ENCODE data around the gene CHRM2.
"Not testable (repeated sequence)": the region's sequence is repeated elsewhere in the genome, so short reads cannot be mapped to it uniquely, and the experiment has no call there.

Gene CHRM2

DNA sequence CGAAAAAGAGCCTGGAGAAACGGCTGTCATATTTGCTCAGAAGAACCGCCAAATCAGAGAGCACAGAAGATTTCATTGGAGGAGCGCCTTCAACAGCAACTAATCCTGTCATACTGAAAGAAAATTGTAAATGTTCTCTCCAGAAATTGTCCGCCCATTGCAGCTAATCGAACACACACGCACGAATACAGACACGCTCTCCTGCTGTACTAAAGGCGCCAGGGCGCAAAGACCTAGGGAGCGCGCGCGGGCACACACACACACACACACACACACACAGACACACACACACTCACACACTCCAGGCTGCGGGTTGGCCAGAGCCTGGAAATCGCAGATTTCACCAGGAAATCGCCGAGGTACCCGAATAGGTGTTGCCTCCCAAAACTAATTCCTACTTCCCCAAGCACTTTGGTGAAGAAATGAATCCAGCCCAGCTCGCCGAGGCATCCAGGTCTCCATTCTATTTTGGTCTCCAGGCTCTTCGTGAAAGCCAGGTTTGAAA is at the start of gene CHRM2:
CHRM2 (plus strand) TSS at position 157 of the 505 bp plus-strand sequence. CDS start 146,214 bp downstream, outside the sequence.
- DNase-seq (ENCODE audit: low read depth) = peak; percentile 22

DNA sequence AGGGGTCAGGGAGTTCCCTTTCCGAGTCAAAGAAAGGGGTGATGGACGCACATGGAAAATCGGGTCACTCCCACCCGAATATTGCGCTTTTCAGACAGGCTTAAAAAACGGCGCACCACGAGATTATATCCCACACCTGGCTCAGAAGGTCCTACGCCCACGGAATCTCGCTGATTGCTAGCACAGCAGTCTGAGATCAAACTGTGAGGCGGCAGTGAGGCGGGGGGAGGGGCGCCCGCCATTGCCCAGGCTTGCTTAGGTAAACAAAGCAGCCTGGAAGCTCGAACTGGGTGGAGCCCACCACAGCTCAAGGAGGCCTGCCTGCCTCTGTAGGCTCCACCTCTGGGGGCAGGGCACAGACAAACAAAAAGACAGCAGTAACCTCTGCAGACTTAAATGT is 37.1 kb upstream of the CHRM2 start:
- DNase-seq (ENCODE audit: low read depth) = not testable (repeated sequence)

DNA sequence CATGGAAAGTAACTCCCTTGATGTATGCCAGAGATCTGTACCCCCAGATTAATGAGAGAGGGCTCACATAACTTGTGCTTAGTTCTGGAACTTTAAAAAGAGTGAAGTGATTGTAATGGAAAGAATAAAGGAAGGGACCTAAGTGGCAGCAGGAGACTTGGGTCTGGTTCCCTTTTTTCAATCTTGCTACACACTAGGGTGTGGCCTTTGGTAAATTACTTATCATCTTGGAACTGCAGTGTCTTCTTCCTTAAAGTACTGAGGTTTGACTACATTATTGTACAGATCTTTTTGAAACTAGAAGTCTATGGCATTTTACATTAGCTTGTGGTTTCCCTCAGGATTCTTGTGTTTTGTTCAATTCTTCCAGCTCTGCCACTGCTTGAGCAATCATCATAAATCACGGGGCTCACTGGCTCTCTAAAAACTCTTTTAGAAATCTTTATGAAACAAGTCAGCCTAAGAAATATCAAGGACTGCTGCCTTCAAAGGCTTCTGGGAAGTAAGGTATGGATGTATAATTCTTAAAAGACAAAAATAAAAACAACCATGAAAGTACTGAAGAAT is 22.5 kb upstream of the CHRM2 start:
- DNase-seq (ENCODE audit: low read depth) = peak; percentile 32

DNA sequence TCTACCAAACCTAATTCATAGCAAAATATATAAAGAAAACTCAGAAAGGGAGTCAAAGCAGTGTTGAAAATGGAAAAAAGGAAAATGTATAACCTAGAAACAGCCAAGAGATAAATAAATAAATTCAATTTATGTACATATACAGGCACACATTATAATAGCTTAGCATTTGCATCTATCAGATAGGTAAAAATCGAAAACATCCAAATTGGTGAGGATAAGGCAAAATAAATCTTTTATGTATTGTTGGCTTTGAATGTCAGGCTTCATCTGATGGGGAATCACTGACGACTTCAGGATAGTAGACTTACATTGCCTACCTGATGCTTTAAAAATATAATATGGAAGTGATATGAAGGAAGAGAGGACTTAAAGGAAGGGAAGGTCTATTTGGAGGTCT is 20.6 kb upstream of the CHRM2 start:
- DNase-seq (ENCODE audit: low read depth) = no peak

DNA sequence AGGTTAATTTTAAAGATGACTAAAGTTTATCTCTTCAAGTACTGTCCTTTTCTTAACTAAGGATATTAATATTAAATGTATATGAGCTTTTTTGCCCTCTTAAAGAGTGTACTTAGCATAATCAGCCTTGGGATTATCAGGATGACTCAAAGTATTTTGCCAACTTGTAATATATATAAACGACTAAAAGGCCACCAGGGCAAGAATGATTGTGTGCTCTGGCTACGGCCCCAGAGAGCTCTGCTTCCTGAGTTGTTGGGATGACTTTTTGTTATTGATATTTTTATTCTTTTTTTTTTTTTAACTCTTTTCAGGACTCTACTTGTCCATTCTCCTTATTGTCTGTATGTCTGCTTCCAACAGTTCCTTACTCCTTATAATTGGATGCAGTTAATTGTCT is 14.8 kb upstream of the CHRM2 start:
- no peak for DNase-seq (ENCODE audit: low read depth)

DNA sequence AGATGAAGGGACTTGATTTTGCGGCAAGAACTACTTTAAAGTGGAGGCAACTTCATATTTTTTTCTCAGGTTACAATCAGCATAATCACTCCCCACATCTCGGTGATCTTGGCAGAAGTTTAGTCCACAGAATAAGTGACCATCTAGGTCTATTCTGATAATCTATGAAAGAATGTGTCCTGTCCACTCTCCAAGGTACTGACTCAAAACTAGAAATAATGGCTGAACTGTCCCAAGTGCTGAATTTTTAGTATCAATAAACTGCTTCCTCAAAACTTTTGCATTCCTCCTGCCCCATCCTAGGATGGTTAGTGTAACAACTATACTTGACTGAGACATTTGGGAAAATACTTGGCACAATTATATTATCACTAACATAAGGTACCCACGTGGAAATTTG is 10.9 kb upstream of the CHRM2 start:
- DNase-seq (ENCODE audit: low read depth) = no peak

DNA sequence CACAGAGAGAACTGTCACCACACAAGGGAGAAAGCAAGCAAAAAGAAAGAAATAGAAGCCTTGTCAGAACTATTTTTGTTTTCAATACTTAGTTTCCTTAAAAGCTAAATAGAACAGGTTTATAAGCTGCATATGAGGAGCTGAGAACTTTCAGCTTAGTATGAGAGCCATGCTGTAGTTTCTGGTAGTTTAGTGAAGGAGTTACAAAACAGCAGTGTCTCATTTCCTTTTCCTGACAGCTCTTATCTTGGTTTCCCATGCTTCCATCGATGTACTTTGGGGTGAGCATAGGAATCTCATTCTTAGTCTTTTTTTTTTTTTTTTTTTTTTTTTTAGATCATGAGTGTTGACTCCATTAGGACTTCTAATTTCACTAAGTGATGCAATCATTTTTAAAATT is 8.6 kb upstream of the CHRM2 start:
- DNase-seq (ENCODE audit: low read depth) = no peak

DNA sequence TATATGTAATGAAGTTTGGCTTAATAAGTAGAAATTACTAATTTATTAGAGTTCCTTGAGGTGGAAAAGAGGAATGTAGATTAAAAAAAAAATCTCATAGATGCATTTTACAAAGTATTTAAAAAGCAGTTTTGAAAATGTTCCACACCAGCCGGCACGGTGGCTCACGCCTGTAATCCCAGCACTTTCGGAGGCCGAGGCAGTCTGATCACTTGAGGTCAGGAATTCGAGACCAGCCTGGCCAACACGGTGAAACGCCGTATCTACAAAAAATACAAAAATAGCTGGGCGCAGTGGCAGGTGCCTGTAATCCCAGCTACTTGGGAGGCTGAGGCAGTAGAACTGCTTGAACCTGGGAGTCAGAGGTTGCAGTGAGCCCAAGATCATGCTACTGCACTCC is 3.2 kb upstream of the CHRM2 start:
- no peak for DNase-seq (ENCODE audit: low read depth)

DNA sequence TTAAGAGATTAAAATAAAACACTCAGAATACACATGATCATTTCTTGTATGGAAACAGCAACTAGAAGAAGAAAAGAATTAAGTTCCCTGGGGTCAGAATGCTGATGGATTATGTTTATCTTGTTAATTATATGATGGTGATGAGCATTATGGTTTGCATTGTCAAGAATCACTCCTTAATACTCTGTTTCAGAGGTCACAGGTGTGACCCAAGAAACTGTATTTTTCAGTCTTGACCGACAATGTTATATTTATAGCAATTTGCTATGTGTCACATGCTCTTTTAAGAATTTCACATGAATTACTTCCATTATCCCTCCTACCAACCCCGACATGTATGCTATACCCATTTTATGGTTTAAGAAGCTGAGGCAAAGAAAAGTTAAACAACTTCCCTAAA is 2.7 kb upstream of the CHRM2 start:
- DNase-seq (ENCODE audit: low read depth) = no peak

DNA sequence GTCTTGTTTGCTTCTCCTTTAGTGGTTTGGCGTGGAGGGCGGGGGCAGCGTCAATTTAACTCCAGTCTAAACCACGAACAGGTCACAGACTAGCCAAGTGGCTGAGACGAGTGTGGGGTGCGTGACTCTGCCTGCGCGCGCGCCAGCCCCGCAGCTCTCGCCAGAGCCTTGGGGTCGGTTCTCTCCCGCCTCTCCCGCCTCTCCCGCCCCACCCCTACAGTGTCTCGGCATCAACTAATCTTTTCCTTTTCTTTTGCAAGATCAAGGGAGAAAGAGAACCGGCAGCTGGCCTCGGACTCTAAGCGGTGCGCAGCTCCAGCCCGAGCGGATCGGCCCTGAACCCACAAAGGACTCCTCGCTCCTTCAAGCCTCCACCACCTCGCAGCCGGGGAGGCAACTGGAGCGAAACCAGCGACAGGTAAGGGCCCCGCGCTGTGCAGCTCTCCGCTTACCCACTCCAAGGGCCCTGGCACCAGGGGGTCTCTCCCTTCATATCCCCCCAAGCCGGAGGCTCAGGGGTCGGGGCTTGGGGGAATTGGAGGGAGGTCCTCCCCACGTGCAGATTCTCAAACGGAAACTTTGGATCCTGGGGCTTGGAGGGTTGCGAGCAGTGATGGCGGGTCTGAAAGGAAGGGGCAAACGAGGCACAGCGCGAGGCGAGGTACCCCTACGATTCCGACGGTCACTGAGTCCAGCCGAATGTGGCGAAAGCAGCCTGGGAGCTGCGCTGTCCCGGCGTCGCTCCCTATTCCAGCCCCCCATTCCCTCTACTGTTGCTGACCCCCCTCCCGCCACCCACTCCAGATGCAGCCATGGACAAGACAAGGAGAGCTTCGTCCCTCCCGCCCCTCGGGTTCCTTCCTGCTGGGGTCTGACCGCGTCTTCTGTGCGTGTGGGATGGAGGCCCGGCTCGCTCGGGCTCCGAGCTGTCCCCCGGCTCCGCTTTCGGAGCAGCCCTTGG is 829 bp downstream of the CHRM2 start:
- no peak for DNase-seq (ENCODE audit: low read depth)

DNA sequence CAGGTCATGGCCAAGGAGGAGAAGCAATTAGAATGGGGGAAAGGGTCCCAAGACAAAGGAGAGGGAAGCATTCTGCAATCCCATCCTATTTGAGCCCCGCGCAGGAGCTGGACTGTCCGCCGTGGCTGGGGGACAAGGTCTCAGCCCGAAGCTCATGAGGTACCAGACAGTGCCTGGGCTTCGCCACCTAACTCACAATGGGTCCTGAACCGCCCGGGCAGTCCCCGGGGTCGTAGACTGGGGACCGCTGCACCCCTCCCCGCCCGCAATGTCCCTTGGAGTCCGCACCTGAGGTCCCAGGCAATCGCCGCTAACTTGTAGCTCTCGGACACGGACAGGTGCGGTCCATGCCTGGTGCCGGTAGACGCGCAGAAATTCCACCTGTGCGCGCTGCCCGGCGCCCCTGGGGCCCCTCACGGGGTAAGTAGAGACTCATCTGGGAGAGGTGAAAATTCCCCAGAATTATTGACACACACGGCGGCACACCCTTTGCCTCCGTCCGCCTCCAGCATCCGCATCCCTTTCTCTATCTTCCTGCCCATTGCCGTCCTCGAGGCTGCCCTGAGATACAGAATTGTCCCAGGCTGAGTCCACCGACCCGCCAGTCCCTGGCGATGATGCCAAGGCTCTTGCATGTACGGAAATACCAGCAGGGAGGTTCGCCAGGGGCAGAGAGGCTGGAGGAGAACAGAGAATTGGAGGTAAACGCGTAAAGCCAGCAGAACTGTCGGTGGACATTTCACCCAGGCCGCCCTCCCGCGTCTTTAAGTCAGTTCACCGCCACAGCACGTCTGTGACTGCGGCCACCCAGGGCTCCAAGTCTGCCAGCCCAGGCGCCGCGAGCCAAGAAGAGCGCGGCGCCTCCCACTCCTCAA is 1.8 kb downstream of the CHRM2 start:
- DNase-seq (ENCODE audit: low read depth) = no peak

DNA sequence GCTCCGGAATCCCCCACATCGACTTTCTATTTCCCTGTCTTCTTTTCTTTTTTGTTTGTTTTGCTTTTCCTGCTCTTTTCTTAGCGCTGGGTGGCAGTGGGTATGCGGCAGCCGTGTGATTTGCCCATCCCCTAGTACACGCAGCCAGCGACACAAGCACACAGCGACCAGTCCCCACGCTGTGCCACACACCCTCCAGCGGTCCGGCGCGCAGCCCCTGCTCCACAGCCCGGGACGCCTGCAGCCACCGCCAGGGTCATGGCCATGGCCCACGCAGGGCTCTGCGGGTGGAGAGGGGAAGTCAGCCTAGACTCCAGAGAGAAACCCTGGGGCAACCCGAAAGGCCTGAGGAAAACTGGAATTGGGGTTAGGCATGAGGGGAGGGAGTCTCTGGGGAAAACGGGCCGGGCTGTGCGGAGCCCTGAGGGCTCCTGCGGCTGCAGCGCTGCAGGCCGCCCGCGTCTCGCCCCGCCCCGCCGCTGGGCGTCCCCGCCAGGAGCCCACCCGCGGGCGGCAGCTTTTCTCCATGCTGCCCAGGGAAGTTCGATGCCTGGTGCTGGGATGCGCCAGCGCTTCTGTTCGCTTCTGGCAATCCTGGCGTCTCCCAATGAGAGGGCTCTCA is 2.5 kb downstream of the CHRM2 start:
- DNase-seq (ENCODE audit: low read depth) = no peak

DNA sequence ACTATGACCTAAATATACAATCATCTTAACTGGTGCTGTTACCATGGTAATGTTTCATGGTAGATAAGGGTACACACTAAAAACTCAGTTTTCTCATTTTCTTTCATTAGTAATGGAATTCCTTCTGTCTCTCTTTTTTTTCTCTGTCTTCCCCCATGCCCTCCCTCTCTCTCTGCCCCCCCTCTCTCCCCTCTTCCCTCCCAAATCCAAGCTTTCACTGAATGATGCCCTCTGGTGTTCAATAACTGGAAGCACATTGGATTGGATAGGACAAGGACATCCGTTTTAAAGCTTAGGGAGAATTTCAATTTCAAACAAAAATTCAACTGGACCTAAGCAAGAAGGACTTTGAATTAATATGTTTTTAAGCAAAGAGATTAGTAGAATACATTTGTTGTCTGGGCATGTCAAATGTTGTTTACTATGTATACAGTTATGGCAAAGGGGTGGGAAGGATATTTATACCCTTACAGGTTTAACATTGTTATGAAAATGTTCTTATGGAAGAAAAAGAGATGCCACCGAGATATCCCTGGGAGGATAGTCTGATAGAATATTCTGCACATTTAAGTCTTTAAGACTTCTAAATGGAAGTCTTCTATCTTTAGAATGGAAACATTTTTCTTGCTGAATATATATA is 6.1 kb downstream of the CHRM2 start:
- no peak for DNase-seq (ENCODE audit: low read depth)

DNA sequence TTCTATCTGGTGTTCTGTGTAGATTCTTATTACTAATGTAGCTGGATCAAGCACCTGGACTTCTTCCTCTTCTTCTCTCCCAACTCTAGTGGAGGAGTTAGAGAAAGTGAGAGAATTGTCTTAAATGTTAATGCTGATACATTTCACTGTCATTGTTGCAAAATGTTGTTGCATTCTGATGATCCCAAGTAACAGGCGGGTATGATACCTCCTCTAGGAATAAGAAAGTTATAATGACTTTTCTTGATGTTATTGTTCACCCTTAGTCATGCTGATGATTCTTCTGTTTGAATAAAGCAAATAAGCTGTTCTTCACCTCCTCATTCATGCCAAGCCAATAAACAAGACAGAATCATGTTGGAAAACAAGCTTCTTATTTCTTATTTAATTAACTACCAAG is 9.1 kb downstream of the CHRM2 start:
- no peak for DNase-seq (ENCODE audit: low read depth)

DNA sequence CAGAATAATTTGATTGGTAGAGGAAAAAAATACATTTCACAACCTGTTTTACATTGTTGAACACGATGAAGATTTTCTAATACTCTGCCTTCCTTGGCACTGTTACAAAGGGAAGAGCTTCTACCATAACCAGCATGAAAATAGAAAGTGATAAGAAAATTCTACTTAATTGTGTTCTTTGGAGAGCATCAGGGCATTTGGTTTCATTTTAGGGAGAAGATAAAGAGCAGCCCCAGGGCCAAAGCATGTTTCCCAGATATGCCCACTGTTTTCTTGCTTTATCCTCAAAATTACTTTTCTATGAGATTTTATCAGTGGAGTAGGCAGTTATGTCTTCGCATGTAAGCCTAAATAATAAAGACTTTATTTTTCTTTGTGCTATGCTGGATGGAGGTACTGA is 9.5 kb downstream of the CHRM2 start:
- DNase-seq (ENCODE audit: low read depth) = no peak

DNA sequence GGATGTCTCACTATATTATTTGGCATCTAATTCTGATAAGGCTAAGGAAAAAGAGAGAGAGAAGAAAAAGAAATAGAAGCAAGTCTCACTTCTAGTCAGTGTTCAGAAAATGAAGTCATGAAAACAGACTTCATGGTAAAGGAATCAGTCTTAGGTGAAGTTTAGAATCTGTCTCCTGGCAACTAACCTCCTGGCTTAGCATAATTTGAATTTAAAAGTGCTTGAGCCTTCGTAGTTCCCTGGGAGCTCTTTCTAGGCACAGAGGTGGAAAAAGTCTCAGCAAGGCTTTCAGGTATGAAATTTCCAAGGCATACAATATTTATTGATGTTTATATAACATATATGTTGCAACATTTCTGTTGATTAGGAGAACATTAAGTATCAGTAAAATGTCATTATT is 10.4 kb downstream of the CHRM2 start:
- DNase-seq (ENCODE audit: low read depth) = no peak

DNA sequence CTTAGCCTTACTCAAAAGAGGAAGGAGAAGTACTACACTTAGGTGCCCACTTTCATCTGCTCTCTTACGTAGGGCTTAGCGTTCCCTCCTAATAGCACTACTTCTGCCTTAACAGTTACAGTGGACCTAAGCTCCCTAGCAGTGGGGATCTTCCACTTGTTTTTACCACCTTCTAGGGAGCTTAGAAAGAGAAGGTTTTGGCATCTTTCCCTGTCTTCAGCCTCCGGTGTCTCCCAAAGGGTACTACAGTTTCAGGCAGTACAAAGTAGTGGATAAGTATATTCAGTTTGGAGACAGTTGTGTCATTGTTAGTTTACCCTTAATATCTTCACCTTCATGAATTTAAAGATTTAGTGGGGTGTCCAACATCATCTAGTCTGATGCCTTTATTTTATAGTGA is 14.6 kb downstream of the CHRM2 start:
- no peak for DNase-seq (ENCODE audit: low read depth)

DNA sequence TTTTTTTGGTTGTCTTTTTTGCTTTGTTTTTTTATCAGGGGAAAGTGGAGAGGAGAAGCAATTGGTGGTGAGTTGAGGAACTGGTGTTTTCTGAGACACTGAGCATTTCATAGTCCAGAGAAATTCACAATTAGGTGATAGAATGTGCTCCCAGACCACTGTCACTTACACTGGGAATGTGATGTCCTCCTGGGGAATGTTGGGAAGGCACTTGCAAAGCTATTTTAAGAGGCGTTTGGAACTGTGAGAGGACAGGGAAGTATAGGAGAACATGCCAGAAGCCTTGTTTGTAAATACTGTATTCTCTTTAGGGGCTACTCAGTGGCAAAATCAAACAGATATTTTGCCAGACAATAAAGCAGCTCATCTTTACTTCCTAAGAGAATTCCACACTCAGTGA is 16.0 kb downstream of the CHRM2 start:
- DNase-seq (ENCODE audit: low read depth) = no peak

DNA sequence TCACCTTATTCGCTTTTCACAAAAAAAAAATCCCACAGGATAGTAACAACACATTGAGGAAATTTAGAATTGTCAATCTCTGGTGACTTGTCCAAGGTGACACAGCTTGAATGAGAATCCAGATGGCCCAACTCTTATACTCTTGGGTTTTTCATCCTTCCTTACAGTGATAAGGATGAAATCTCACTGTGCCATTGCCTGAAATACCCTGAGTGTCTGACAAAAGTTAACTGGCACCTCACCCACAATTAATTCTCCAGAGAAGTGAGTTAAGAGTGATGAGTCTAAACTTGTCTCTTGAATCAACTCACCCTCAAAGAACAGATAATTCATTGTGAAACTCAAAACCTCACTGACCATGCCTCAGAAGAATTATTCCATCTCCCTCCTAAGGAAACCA is 18.9 kb downstream of the CHRM2 start:
- DNase-seq (ENCODE audit: low read depth) = no peak

DNA sequence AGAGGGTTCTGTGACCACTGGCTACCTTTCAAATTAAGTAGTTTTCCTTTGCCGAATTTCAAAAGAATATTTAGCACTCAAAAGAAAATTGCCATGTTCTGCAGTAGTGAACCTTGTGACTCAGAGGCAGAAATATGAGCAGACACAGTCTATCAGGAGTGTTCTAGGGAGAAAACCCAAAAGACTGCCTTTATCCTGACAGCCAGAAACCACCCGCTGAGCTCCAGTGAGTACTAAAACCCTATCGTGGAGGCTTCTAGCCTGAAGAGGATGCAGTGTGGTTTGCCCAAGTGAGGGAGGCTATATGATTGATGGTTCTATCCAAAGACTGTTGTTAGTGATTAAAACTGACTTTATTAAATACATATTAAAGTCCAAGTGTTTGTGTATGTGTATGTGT is 21.9 kb downstream of the CHRM2 start:
- DNase-seq (ENCODE audit: low read depth) = no peak

DNA sequence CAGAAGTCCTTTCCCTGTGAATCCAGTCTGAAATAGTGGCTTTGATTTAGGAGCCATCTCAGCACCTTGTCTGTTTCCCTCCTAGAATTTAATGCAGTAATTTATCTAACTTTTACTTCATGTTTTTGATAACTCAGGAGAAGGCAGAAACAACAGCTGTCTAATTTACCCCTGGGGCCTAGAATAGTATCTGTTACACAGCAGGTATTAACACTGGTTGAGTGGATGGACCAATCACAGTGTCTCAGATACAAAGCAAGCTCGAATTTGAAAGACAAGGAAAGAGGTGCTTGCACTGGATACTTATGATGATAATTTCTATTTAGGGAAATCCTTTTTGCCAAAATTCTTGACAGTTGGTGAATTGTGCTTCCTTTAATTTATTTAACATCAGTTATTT is 23.4 kb downstream of the CHRM2 start:
- no peak for DNase-seq (ENCODE audit: low read depth)

DNA sequence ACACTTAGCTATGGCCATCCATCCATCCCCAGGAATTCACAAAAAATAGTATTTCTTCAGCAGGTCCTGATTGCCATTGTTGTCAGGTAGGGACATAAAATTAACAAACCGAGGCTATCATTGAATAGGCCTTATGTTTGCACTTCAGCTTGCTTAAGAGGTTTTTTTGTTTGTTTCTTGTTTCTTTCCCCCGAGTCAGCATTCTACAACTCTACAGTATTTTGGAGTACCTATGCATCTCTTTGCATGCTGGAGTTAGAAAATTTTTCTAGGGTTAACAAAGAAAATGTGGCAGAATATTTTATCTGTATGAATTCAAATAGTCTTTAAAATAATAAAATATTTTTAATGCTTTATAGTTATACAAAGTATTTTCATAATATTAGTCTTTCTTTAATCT is 26.3 kb downstream of the CHRM2 start:
- DNase-seq (ENCODE audit: low read depth) = no peak

All from GM04503 (cell line).